GM12873 (cell line): ENCODE data around the gene BEST3.

Source experiments
- CTCF ChIP-seq: IDR thresholded peaks from 2 replicates; pipeline ENCODE4 v1.5.1; 2012; ENCODE audit warnings: low read depth, mild to moderate bottlenecking, moderate library complexity, low read length, control low read depth; ENCODE audit not compliant: insufficient read depth; ENCODE audit errors: missing control alignments

The BEST3 gene

GRCh38 chr12:69647178-69647577 is 51.9 kb downstream of the BEST3 start:
- no peak for TF ChIP-seq CTCF

- TF ChIP-seq CTCF, result no peak
Observed at GRCh38 chr12:69645031-69645430, 54.1 kb downstream of the BEST3 start.

GRCh38 chr12:69644511-69644910 is 54.6 kb downstream of the BEST3 start:
- TF ChIP-seq CTCF, result no peak

- TF ChIP-seq CTCF, result no peak
Observed at GRCh38 chr12:69642531-69642930, 56.6 kb downstream of the BEST3 start.

GRCh38 chr12:69641546-69641945 is 57.6 kb downstream of the BEST3 start:
- TF ChIP-seq CTCF, result no peak

- peak; percentile 96 for TF ChIP-seq CTCF
Observed at GRCh38 chr12:69639400-69640016, 59.6 kb downstream of the BEST3 start.

- TF ChIP-seq CTCF, result peak; percentile 46
Observed at GRCh38 chr12:69633061-69633460, 66.0 kb downstream of the BEST3 start.
